GM19438 (cell line): Measurements from ENCODE around the gene ALPG.
"Not testable (repeated sequence)": the region's sequence is repeated elsewhere in the genome, so short reads cannot be mapped to it uniquely, and the experiment has no call there.

ENCODE experiments used
- ATAC-seq: cut with Tn5 transposase; IDR thresholded peaks from one replicate; pipeline ENCODE4 v1.9.1; 2021; ENCODE audit warnings: low read depth; ENCODE audit not compliant: unreplicated experiment

The ALPG gene

GRCh38 chr2:232376713-232377112 is 29.9 kb upstream of the ALPG start:
- ATAC-seq = no peak

- ATAC-seq = no peak
Observed at GRCh38 chr2:232377319-232377718, 29.3 kb upstream of the ALPG start.

GRCh38 chr2:232377841-232378734 is 28.6 kb upstream of the ALPG start:
- ATAC-seq = no peak

DNA sequence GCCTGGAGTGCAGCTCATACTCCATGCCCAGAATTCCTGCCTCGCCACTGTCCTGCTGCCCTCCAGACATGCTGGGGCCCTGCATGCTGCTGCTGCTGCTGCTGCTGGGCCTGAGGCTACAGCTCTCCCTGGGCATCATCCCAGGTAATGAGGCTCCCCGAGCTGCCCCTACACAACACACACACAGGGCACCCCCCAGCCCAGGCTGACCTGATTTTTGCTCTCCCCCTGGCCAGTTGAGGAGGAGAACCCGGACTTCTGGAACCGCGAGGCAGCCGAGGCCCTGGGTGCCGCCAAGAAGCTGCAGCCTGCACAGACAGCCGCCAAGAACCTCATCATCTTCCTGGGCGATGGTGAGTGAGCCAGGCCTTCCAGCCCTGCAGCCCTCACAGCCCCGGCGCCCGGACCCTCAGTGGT is 27.9 kb upstream of the ALPG start, which contains the start of gene ALPP:
ALPP (plus strand) TSS at position 17 of the 417 bp plus-strand sequence; CDS start at position 69, 52 bp downstream.
- ATAC-seq = not testable (repeated sequence)

- ATAC-seq = not testable (repeated sequence)
Observed at GRCh38 chr2:232379610-232380590, 26.7 kb upstream of the ALPG start.

GRCh38 chr2:232381204-232382031 is 25.2 kb upstream of the ALPG start:
- ATAC-seq = not testable (repeated sequence)

DNA sequence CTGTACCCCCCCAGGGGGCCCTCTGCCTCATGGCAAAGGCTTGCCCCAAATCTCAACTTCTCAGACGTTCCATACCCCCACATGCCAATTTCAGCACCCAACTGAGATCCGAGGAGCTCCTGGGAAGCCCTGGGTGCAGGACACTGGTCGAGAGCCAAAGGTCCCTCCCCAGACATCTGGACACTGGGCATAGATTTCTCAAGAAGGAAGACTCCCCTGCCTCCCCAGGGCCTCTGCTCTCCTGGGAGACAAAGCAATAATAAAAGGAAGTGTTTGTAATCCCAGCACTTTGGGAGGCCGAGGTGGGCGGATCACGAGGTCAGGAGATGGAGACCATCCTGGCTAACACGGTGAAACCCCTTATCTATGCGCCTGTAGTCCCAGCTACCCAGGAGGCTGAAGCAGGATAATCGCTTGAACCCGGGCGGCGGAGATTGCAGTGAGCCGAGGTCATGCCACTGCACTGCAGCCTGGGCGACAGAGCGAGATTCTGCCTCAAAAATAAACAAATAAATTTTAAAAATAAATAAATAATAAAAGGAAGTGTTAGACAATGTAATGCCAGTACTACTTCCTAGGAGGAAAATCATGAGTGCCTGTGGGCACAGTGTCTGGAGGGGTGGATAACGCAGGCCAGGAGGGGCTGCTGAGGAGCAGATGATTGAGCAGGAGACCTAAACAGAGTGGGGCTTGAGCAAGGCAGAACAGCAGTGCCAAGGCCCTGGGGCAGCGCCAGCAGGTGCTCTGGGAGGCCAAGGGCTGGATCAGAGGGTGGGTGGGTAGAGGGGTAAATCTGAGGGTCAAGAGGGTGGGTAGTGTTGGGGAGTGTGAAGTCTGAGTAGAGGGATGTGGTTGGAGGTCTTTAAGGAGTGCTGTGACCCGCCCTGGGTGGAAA is 24.1 kb upstream of the ALPG start:
- ATAC-seq = no peak

- ATAC-seq = no peak
Observed at GRCh38 chr2:232384466-232384865, 22.2 kb upstream of the ALPG start.

DNA sequence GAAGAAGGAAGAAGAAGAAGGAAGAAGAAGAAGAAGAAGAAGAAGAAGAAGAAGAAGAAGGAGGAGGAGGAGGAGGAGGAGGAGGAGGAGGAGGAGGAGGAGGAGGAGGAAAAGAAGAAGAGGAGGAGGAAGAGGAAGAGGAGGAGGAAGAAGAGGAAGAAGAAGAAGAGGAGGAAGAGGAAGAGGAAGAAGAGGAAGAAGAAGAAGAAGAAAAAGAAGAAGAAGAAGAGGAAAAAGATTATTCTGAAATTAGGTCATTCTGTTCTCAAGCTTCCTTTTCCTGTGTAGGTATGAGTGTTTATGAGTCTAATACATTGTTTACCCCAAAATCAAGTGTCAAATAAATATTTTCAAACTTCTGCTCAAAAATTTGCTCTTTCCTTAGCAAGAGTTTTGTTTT is 21.6 kb upstream of the ALPG start:
- not testable (repeated sequence) for ATAC-seq

DNA sequence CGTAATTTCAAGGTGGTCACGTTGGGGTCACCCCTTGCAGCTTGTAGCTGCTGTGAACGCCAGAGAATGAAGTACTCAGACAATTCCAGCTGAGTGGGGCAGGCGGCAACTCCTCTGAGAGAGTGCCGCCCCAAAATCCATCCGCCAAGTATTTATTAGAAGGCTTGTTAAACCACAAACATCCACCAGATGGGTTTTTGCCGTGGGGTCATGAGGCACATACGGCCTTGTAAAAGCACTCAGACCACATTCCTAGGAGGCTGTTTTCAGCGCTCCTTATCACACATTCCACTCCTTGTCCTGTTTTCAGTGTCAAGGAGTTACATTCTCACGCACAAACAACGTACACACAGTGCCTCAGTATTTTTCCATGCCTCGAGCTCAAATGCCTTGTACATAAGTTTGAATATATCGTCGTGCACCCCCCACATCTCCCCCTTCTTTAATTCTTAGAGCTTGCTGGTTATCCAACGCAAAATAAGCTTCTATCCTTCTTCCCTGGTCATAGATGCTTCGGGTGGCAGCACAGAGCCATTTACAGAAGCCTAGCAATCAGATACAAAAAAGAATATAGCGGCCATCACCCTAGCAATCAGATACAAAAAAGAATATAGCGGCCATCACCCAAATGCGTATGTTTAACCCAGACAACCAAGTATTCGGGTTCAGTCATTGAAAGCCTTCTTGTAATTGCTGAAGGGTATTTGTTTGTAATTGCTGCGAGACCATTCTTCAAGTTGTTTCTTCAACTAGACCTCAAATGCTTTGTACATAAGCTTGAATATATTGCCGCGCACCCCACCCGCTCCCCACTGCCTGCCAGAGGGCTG is 20.8 kb upstream of the ALPG start:
- no peak for ATAC-seq

- ATAC-seq = no peak
Observed at GRCh38 chr2:232386490-232386739, 20.2 kb upstream of the ALPG start.

GRCh38 chr2:232386740-232387450 is 19.7 kb upstream of the ALPG start:
- no peak for ATAC-seq

DNA sequence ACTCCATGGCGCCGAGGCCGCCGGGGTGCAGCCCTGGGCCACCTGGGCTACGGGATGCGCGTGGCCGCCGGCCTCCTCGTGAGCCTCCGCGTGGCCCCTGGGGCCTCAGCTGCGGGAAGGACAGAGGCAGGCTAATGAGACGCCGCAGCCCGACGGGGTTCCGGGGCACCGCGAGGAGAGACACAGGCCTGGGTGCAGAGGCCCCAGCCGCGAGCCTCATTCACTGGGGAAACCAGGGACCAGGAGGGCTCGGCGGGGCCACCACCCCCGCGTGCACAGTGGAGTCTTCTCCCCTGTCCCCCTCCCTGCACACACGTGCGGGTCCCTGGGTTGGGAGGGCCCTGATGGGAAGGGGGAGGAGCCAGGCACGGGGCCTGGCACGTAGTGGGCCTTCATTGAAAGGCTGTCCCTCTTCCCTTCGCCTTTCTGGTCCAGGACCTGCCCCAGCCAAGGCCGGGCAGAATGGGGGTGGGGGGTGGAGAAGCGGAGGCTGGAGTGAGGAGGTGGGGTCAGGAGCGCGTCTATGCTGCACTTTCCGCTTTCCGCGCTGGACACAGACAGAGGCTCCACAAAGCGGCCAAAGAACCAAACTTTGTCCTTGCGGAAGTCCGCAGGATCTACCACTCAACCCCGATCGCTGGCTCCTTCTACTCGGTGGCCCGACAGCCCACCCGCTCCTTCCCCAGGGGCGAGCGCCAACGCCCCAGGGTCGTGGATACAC is 19.0 kb upstream of the ALPG start:
- ATAC-seq = no peak

DNA sequence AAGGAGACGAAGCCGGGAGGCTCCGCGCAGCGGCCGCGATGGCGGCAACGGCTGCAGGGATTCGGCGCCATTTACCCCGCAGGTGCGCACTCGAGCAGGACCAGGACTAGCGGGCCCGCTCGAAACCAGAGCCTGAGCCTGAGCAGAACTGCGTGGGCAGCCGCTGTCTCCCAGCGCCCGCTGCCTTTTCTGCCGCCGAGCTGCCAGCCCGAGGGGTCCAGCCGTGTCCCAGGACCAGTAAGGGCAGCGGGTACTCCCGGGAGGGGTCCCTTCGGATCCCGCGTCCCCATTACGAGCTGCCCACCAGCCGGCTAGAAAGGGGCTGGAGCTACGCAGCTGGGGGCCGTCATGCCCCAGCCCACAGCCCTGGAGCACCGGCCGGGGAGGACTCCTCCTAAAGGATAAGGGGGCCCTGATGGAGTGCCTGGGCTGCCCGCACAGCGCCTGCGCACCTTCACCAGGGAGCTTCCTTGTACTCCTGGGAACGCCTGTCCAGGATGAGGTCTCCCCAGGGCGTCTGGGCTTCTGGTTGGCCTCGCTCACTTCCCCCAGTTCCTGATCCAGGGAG is 18.2 kb upstream of the ALPG start:
- no peak for ATAC-seq

DNA sequence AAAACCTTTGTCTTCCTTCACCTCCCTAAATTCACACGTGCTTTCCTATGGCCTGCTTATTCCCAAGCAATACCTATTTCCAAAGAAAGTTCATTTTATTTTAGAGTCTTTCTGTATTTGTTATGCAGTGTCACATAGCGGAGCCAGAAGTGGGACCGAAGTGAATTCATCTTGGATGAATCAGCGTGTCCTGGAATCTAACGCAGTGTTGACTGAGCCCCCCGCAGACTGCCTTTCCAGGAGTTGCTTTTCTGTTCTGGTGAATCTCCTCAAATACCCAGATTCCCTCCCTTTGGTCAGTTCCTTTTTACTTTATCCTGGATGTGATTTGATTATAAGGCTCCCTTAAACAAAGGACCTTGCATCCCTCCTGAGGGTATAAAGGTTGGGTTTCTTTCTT is 17.3 kb upstream of the ALPG start:
- no peak for ATAC-seq

DNA sequence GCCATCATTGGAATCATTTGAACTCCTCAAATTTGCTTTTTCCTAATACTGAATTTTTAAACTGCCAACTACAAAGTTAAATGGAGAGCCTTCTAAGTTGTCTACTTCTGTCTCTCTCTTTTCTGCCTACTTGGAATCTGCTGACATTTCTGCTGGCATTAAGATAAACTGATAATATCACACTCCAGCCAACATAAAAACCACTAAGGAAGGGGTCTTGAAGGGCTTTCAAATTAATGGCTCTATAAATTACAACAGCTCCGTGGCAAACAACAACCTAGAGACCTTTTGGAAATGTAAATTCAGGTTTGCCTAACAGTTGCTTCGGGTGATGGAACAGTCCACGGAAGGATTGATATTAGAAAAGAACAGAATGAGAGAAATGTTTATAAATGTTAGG is 16.0 kb upstream of the ALPG start:
- no peak for ATAC-seq

- no peak for ATAC-seq
Observed at GRCh38 chr2:232393556-232393955, 13.1 kb upstream of the ALPG start.
